Measurements from ENCODE around the gene HLF.

The HLF gene

GRCh38 chr17:55225237-55225636 lies 39.5 kb upstream of the HLF start:
- H3K4me3 ChIP-seq (ENCODE audit: low read depth, low read length): no peak overlapping the region
- no peak for DNase-seq (ENCODE audit: low read depth)
- no peak for TF ChIP-seq CTCF (IDR thresholded peaks at IDR 0.05; ENCODE audit: insufficient read depth, low read depth, low read length, missing control alignments)

- TF ChIP-seq CTCF (IDR thresholded peaks at IDR 0.05; ENCODE audit: insufficient read depth, low read depth, low read length, missing control alignments): no peak
- DNase-seq (ENCODE audit: low read depth): no peak
- no peak overlapping the region for H3K4me3 ChIP-seq (ENCODE audit: low read depth, low read length)
Observed at GRCh38 chr17:55228683-55229192, 36.0 kb upstream of the HLF start.

GRCh38 chr17:55229276-55229675 lies 35.5 kb upstream of the HLF start:
- TF ChIP-seq CTCF (IDR thresholded peaks at IDR 0.05; ENCODE audit: insufficient read depth, low read depth, low read length, missing control alignments): no peak
- H3K4me3 ChIP-seq (ENCODE audit: low read depth, low read length): no peak overlapping the region
- no peak for DNase-seq (ENCODE audit: low read depth)

- no peak overlapping the region for H3K4me3 ChIP-seq (ENCODE audit: low read depth, low read length)
- TF ChIP-seq CTCF (IDR thresholded peaks at IDR 0.05; ENCODE audit: insufficient read depth, low read depth, low read length, missing control alignments): no peak
- DNase-seq (ENCODE audit: low read depth): no peak
Observed at GRCh38 chr17:55230716-55231115, 34.0 kb upstream of the HLF start.

GRCh38 chr17:55233840-55234239 lies 30.9 kb upstream of the HLF start:
- no peak for TF ChIP-seq CTCF (IDR thresholded peaks at IDR 0.05; ENCODE audit: insufficient read depth, low read depth, low read length, missing control alignments)
- no peak overlapping the region for H3K4me3 ChIP-seq (ENCODE audit: low read depth, low read length)
- DNase-seq (ENCODE audit: low read depth): peak; percentile 34

GRCh38 chr17:55236316-55236715 lies 28.4 kb upstream of the HLF start:
- DNase-seq (ENCODE audit: low read depth): no peak
- TF ChIP-seq CTCF (IDR thresholded peaks at IDR 0.05; ENCODE audit: insufficient read depth, low read depth, low read length, missing control alignments): no peak
- no peak overlapping the region for H3K4me3 ChIP-seq (ENCODE audit: low read depth, low read length)

- no peak for TF ChIP-seq CTCF (IDR thresholded peaks at IDR 0.05; ENCODE audit: insufficient read depth, low read depth, low read length, missing control alignments)
- H3K4me3 ChIP-seq (ENCODE audit: low read depth, low read length): no peak overlapping the region
- DNase-seq (ENCODE audit: low read depth): peak; percentile 42
Observed at GRCh38 chr17:55237268-55237667, 27.5 kb upstream of the HLF start.
